Stimulated activated CD8-positive, alpha-beta memory T cell treated with anti-CD3 and anti-CD28 coated beads, Interleukin-12 subunit alpha, Interleukin-12 subunit beta, amount 100 ng/mL, for 4 hours (primary cell): ENCODE results near the gene CZIB.
"Not testable (repeated sequence)": the region's sequence is repeated elsewhere in the genome, so short reads cannot be mapped to it uniquely, and the experiment has no call there.

ENCODE experiments used
- DNase-seq: peaks from one replicate; pipeline ENCODE4 v3.0.0-alpha.2; 2020; ENCODE audit warnings: low read depth

CZIB gene

GRCh38 chr1:53188099-53188498 lies 32.3 kb downstream of the CZIB start:
- no peak for DNase-seq

GRCh38 chr1:53187401-53187800 lies 33.0 kb downstream of the CZIB start:
- DNase-seq, result no peak

- no peak for DNase-seq
These were observed 33.9 kb downstream of the CZIB start for GRCh38 chr1:53186533-53186932.

- not testable (repeated sequence) for DNase-seq
These were observed 34.5 kb downstream of the CZIB start for GRCh38 chr1:53185955-53186297.

- no peak for DNase-seq
These were observed 37.1 kb downstream of the CZIB start for GRCh38 chr1:53183095-53183990.

- DNase-seq, result no peak
These were observed 37.7 kb downstream of the CZIB start for GRCh38 chr1:53182716-53183094.

GRCh38 chr1:53182111-53182593 lies 38.3 kb downstream of the CZIB start:
- peak; percentile 55 for DNase-seq

- no peak for DNase-seq
These were observed 39.5 kb downstream of the CZIB start for GRCh38 chr1:53180951-53181350.

GRCh38 chr1:53180226-53180625 lies 40.2 kb downstream of the CZIB start:
- DNase-seq, result no peak

- DNase-seq, result no peak
These were observed 43.8 kb downstream of the CZIB start for GRCh38 chr1:53176452-53177208.

GRCh38 chr1:53174971-53175913 lies 45.2 kb downstream of the CZIB start:
- DNase-seq, result no peak

GRCh38 chr1:53172426-53173128 lies 47.9 kb downstream of the CZIB start:
- no peak for DNase-seq

GRCh38 chr1:53166912-53167311 lies 53.5 kb downstream of the CZIB start:
- DNase-seq, result no peak

- no peak for DNase-seq
These were observed 54.1 kb downstream of the CZIB start for GRCh38 chr1:53166366-53166765.

GRCh38 chr1:53165408-53165961 lies 54.9 kb downstream of the CZIB start:
- no peak for DNase-seq
